WTC11 (cell line): ENCODE results near the gene SH2D1B. TPM values are rescaled to one million over a fixed set of nuclear protein-coding genes. Genes with fewer than 3 reads are reported as not detected.

Experiments used
- ATAC-seq: fragments of 200-7000 bp; cut with Tn5 transposase; 2 replicates; pipeline ENCODE4 v1.10.0; 2021; ENCODE audit warnings: mild to moderate bottlenecking, moderate library complexity
- CTCF ChIA-PET: fragments of 300-600 bp; sonication (Branson Sonifier 250); formaldehyde crosslinking; loops from one replicate; lab custom pipeline; 2021; ENCODE audit warnings: antibody characterized with exemption; lab: Charles Lee
- POLR2A ChIA-PET: fragments of 350-600 bp; sonication (Branson Sonifier 250); formaldehyde crosslinking; loops from one replicate; lab custom pipeline; 2021; ENCODE audit warnings: antibody characterized with exemption; lab: Charles Lee
- DNase-seq: peaks from one replicate; pipeline ENCODE4 v3.0.0; 2021; ENCODE audit warnings: low spot score
- H3K27ac Mint-ChIP-seq: 2 replicates; pipeline ENCODE4 v1.8.0; 2021; ENCODE audit warnings: mixed read lengths
- H3K27me3 Mint-ChIP-seq: 2 replicates; pipeline ENCODE4 v1.8.0; 2021; ENCODE audit warnings: low read depth, mild to moderate bottlenecking, moderate library complexity, mixed read lengths
- H3K36me3 Mint-ChIP-seq: 2 replicates; pipeline ENCODE4 v1.8.0; 2021; ENCODE audit warnings: mixed read lengths
- H3K4me1 Mint-ChIP-seq: 2 replicates; pipeline ENCODE4 v1.8.0; 2022; ENCODE audit warnings: mixed read lengths
- H3K4me3 Mint-ChIP-seq: 2 replicates; pipeline ENCODE4 v1.8.0; 2021; ENCODE audit warnings: mild to moderate bottlenecking, moderate library complexity, mixed read lengths
- H3K9me3 Mint-ChIP-seq: 2 replicates; pipeline ENCODE4 v1.8.0; 2021; ENCODE audit warnings: mixed read lengths
- ATF1 ChIP-seq: sonication (generic); formaldehyde crosslinking; IDR thresholded peaks from 2 replicates; pipeline ENCODE4 v1.8.1; 2023; ENCODE audit warnings: mild to moderate bottlenecking, moderate library complexity, missing genetic modification reagents
- ATF3 ChIP-seq: sonication (generic); formaldehyde crosslinking; conservative IDR thresholded peaks from 2 replicates; pipeline ENCODE4 v1.8.1; 2022; ENCODE audit warnings: mild to moderate bottlenecking, missing genetic modification reagents
- CBFB ChIP-seq: sonication (generic); formaldehyde crosslinking; IDR thresholded peaks from 2 replicates; pipeline ENCODE4 v1.8.1; 2022; ENCODE audit warnings: mild to moderate bottlenecking, low read depth, missing genetic modification reagents
- CTCF ChIP-seq: fragments of 200-600 bp; IDR thresholded peaks from 2 replicates; pipeline ENCODE4 v1.8.0; 2022; ENCODE audit warnings: antibody characterized with exemption
- FOXK1 ChIP-seq: sonication (generic); formaldehyde crosslinking; IDR thresholded peaks from 2 replicates; pipeline ENCODE4 v1.8.0; 2022; ENCODE audit warnings: mild to moderate bottlenecking, moderate library complexity, missing genetic modification reagents
- HMGA2 ChIP-seq: fragments of 250-450 bp; sonication (Bioruptor Pico); IDR thresholded peaks from 2 replicates; pipeline ENCODE4 v1.4.0; 2021; ENCODE audit warnings: mild to moderate bottlenecking, moderate library complexity
- JAZF1 ChIP-seq: fragments of 250-450 bp; sonication (Bioruptor Pico); IDR thresholded peaks from 2 replicates; pipeline ENCODE4 v1.9.0; 2021; ENCODE audit warnings: moderate library complexity, mild to moderate bottlenecking, inconsistent platforms
- NR2C2 ChIP-seq: sonication (generic); formaldehyde crosslinking; IDR thresholded peaks from 2 replicates; pipeline ENCODE4 v1.8.0; 2022; ENCODE audit warnings: mild to moderate bottlenecking, missing genetic modification reagents
- TCF7 ChIP-seq: sonication (generic); formaldehyde crosslinking; IDR thresholded peaks from 2 replicates; pipeline ENCODE4 v1.8.0; 2022; ENCODE audit warnings: mild to moderate bottlenecking, low read depth, missing genetic modification reagents, moderate library complexity
- USF1 ChIP-seq: sonication (generic); formaldehyde crosslinking; IDR thresholded peaks from 2 replicates; pipeline ENCODE4 v1.8.0; 2022; ENCODE audit warnings: mild to moderate bottlenecking, missing genetic modification reagents
- ZNF396 ChIP-seq: fragments of 250-450 bp; sonication (Bioruptor Pico); IDR thresholded peaks from 2 replicates; pipeline ENCODE4 v1.8.0; 2021; ENCODE audit warnings: mild to moderate bottlenecking, moderate library complexity, borderline replicate concordance
- ZSCAN18 ChIP-seq: fragments of 250-450 bp; sonication (Bioruptor Pico); IDR thresholded peaks from 2 replicates; pipeline ENCODE4 v2.1.2; 2022; ENCODE audit warnings: mild to moderate bottlenecking, moderate library complexity
- total RNA-seq: library from RNA; stranded (reverse); gene quantifications from 3 replicates; pipeline ENCODE4 v1.2.3, GENCODE V29; 2021

The SH2D1B gene
- total RNA-seq, 1 experiment from 2014 or later: not detected

GRCh38 chr1:162386292-162387225 lies 25.4 kb downstream of the SH2D1B start:
- Mint-ChIP-seq H3K4me1 (peaks cover 24% of the 10 kb centered on the region), H3K36me3 (peaks cover 23% of the 10 kb centered on the region), H3K9me3 (no peaks in the 10 kb centered on the region), H3K27me3 (no peaks in the 10 kb centered on the region), H3K4me3 (no peak overlapping the region)
- CTCF ChIA-PET: interaction anchor here (1.0 to 1.3 kb wide), 4 partner anchors 29 to 330 kb away, joined by 3 to 8 read pairs (median 4); no protein-coding TSS in a partner anchor
- POLR2A ChIA-PET: no interaction called here
- no peak for DNase-seq
- no peak for ATAC-seq
- TF ChIP-seq ZNF396 (CRISPR knock-in tag): no peak
- TF ChIP-seq CTCF: no peak
- TF ChIP-seq CBFB (CRISPR knock-in tag): no peak
- TF ChIP-seq NR2C2 (CRISPR knock-in tag): no peak
- TF ChIP-seq TCF7 (CRISPR knock-in tag): no peak
- TF ChIP-seq JAZF1 (CRISPR knock-in tag): no peak
- no peak for TF ChIP-seq ZSCAN18 (CRISPR knock-in tag)
- no peak for TF ChIP-seq USF1 (CRISPR knock-in tag)
- no peak for TF ChIP-seq FOXK1 (CRISPR knock-in tag)
- TF ChIP-seq ATF3 (CRISPR knock-in tag): no peak
- TF ChIP-seq ATF1 (CRISPR knock-in tag): no peak
- TF ChIP-seq, all 79 proteins: peak for 0
- H3K27ac Mint-ChIP-seq: no peak overlapping the region

- ATAC-seq (no peak), DNase-seq (no peak)
- Mint-ChIP-seq H3K36me3 (peaks cover 23% of the 10 kb centered on the region), H3K9me3 (no peaks in the 10 kb centered on the region), H3K27me3 (no peaks in the 10 kb centered on the region), H3K4me3 (no peak overlapping the region), H3K4me1 (peaks cover 20% of the 10 kb centered on the region; the same call in 1 of the 2 replicates), H3K27ac (no peak overlapping the region)
- POLR2A ChIA-PET: no interaction called here
- no peak for TF ChIP-seq TCF7 (CRISPR knock-in tag)
- TF ChIP-seq ZSCAN18 (CRISPR knock-in tag): no peak
- CTCF ChIA-PET: interaction anchor here (1.0 to 1.4 kb wide), 3 partner anchors 28 to 330 kb away, joined by 3 to 6 read pairs (median 3); no protein-coding TSS in a partner anchor
Observed at GRCh38 chr1:162385702-162386101, 26.2 kb downstream of the SH2D1B start.

- no peak for DNase-seq
- H3K9me3 Mint-ChIP-seq: no peaks in the 10 kb centered on the region
- H3K27me3 Mint-ChIP-seq: no peaks in the 10 kb centered on the region
- H3K4me3 Mint-ChIP-seq: no peak overlapping the region
- no peak for ATAC-seq
- ChIA-PET CTCF (interaction anchor here (1.4 kb wide), 1 partner anchor 329 kb away, joined by 6 read pairs; no protein-coding TSS in a partner anchor), POLR2A (no interaction called here)
- peaks cover 16% of the 10 kb centered on the region; the same call in 1 of the 2 replicates for H3K4me1 Mint-ChIP-seq
- H3K27ac Mint-ChIP-seq: peak overlapping the region; percentile 36; the same call in 1 of the 2 replicates
- TF ChIP-seq HMGA2 (CRISPR knock-in tag): no peak
- H3K36me3 Mint-ChIP-seq: peaks cover 23% of the 10 kb centered on the region
Observed at GRCh38 chr1:162385280-162385623, 26.7 kb downstream of the SH2D1B start.
